ENCODE results near the gene ERI3. TPM values are rescaled to one million over a fixed set of nuclear protein-coding genes. Genes with fewer than 3 reads are reported as not detected.

The ERI3 gene
- total and polyA plus RNA-seq, 2 donors from 2014 or later = 60.4 to 126 TPM

GRCh38 chr1:44328671-44329416 is 26.2 kb downstream of the ERI3 start:
- DNase-seq (no peak), FAIRE-seq (no peak)
- H3K27ac ChIP-seq (ENCODE audit: low read depth in 2 of 2, low read length in 2 of 2) = no peak overlapping the region
- peaks cover 0 to 4% (median 2%) of the 10 kb centered on the region in 3 donors for H3K36me3 ChIP-seq (ENCODE audit: control insufficient read depth in 2 of 3, insufficient read depth in 3 of 3, low read length in 3 of 3)
- H3K4me3 ChIP-seq (ENCODE audit: low read length in 3 of 3) = no peak overlapping the region
- H3K27me3 ChIP-seq (ENCODE audit: control insufficient read depth, insufficient read depth, low read length) = no peaks in the 10 kb centered on the region
- no peak overlapping the region for H3K9ac ChIP-seq (ENCODE audit: low read length in 3 of 3)
- H3K4me1 ChIP-seq (ENCODE audit: control insufficient read depth in 2 of 3, insufficient read depth in 2 of 3, low read depth in 1 of 3, low read length in 3 of 3) = peaks cover 0 to 10% (median 0%) of the 10 kb centered on the region in 3 donors
- H3K9me3 ChIP-seq (ENCODE audit: control insufficient read depth in 2 of 3, insufficient read depth in 1 of 3, low read length in 3 of 3) = no peaks in the 10 kb centered on the region
- TF ChIP-seq, protein P1, sequence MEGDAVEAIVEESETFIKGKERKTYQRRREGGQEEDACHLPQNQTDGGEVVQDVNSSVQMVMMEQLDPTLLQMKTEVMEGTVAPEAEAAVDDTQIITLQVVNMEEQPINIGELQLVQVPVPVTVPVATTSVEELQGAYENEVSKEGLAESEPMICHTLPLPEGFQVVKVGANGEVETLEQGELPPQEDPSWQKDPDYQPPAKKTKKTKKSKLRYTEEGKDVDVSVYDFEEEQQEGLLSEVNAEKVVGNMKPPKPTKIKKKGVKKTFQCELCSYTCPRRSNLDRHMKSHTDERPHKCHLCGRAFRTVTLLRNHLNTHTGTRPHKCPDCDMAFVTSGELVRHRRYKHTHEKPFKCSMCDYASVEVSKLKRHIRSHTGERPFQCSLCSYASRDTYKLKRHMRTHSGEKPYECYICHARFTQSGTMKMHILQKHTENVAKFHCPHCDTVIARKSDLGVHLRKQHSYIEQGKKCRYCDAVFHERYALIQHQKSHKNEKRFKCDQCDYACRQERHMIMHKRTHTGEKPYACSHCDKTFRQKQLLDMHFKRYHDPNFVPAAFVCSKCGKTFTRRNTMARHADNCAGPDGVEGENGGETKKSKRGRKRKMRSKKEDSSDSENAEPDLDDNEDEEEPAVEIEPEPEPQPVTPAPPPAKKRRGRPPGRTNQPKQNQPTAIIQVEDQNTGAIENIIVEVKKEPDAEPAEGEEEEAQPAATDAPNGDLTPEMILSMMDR (IDR thresholded peaks at IDR 0.05; ENCODE audit: borderline replicate concordance, extremely low read depth, insufficient read depth) = no peak
- intact Hi-C loops (cut with DNase I) = no loop called here

DNA sequence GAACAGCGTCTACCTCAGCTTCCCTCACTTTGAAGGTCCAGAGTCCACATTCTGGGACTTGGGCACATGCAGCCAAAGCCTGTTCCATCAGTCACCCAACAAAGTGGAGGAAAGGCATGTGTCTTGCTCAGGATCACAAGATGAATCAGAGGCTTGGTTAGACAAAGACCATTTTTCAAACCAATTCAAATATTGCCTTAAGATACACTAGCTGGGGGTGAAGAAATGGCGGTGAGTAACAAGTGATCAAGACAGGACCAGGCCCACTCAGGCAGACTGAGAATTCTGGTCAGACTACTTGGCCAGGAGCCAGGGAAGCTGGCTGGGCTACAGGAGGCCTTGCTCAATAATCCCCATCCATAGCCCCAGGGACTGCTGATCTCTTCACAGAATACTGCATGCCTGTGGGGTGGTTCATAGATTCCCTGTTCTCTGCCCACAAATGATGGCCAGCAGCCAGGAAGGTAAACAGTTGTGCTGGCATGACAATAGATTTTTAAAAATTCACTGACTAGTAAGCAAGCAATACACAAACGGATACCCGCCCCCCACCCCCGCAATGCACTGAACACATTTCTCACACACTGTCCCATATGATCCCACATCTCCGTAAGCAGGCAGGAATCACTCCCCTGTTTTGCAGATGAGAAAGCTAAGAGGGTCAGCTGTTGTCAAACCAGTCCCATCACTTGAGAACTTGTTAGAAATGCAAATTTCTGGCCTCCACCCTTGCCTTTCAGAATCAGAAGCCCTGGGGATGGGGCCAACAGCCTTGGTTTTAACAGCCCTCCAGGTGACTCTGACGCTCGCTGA is 27.2 kb downstream of the ERI3 start:
- peak in 2 of 5 donors; percentile 35 to 93 for DNase-seq

DNA sequence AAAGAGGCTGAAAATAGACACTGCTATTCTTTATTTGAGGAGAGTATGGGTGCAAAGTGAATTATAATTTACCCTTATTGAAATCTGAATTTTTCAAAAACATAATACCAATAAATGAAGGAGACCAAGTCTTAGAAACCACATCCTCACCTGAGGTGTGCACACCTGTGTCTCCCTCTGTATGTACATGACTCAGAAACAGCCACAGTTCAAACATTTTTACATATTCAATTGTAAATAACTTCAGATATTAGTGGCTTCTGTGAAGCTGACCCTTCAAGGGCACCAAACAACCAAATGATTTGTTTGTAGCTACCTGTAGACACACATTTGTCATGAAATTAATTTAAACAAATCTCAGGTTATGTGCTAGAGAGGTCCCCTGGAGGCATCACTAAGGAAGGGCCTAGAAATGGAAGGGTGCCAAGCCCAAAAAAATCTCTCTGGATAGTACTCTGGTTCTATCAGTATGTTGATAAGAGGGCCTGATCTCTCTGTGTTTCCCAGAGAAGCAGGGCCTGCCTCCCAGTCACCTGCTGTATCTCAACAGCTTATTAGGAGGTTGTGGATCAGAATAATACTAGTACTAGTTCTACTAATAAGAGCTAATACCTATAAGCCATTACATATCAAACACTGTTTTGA is 28.1 kb downstream of the ERI3 start:
- TF ChIP-seq, protein P1 (IDR thresholded peaks at IDR 0.05; ENCODE audit: borderline replicate concordance, extremely low read depth, insufficient read depth) = no peak
- Histone ChIP-seq H3K27ac (ENCODE audit: low read depth in 2 of 2, low read length in 2 of 2) (peak overlapping the region; percentile 0 to 45), H3K4me3 (ENCODE audit: low read length in 3 of 3) (no peak overlapping the region), H3K9me3 (ENCODE audit: control insufficient read depth in 2 of 3, insufficient read depth in 1 of 3, low read length in 3 of 3) (no peaks in the 10 kb centered on the region), H3K4me1 (ENCODE audit: control insufficient read depth in 2 of 3, insufficient read depth in 2 of 3, low read depth in 1 of 3, low read length in 3 of 3) (peaks cover 0 to 10% (median 0%) of the 10 kb centered on the region in 3 donors), H3K27me3 (ENCODE audit: control insufficient read depth, insufficient read depth, low read length) (no peaks in the 10 kb centered on the region), H3K36me3 (ENCODE audit: control insufficient read depth in 2 of 3, insufficient read depth in 3 of 3, low read length in 3 of 3) (peaks cover 0 to 6% (median 4%) of the 10 kb centered on the region in 3 donors), H3K9ac (ENCODE audit: low read length in 3 of 3) (no peak overlapping the region)
- FAIRE-seq (no peak), DNase-seq (no peak)
- intact Hi-C loops (cut with DNase I) = no loop called here

More for the DNA sequence above, 27.2 kb downstream of the ERI3 start:
- H3K4me1 ChIP-seq (ENCODE audit: control insufficient read depth in 2 of 3, insufficient read depth in 2 of 3, low read depth in 1 of 3, low read length in 3 of 3) = peaks cover 0 to 10% (median 0%) of the 10 kb centered on the region in 3 donors
- intact Hi-C loops (cut with DNase I) = no loop called here
- no peaks in the 10 kb centered on the region for H3K9me3 ChIP-seq (ENCODE audit: control insufficient read depth in 2 of 3, insufficient read depth in 1 of 3, low read length in 3 of 3)
- H3K9ac ChIP-seq (ENCODE audit: low read length in 3 of 3) = no peak overlapping the region
- peaks cover 0 to 6% (median 4%) of the 10 kb centered on the region in 3 donors for H3K36me3 ChIP-seq (ENCODE audit: control insufficient read depth in 2 of 3, insufficient read depth in 3 of 3, low read length in 3 of 3)
- H3K27me3 ChIP-seq (ENCODE audit: control insufficient read depth, insufficient read depth, low read length) = no peaks in the 10 kb centered on the region
- no peak overlapping the region for H3K4me3 ChIP-seq (ENCODE audit: low read length in 3 of 3)
- TF ChIP-seq, protein P1 (IDR thresholded peaks at IDR 0.05; ENCODE audit: borderline replicate concordance, extremely low read depth, insufficient read depth) = no peak
- FAIRE-seq = no peak
- H3K27ac ChIP-seq (ENCODE audit: low read depth in 2 of 2, low read length in 2 of 2) = no peak overlapping the region

All from kidney (tissue), 14 donors.